HG03039 (cell line): ENCODE measurements around the gene RPL19.
A peak's percentile ranks its signal among the peaks of the same experiment; 100 is the strongest.
"Not testable (repeated sequence)": the region's sequence is repeated elsewhere in the genome, so short reads cannot be mapped to it uniquely, and the experiment has no call there.

Experiments used
- ATAC-seq: cut with Tn5 transposase; IDR thresholded peaks from one replicate; pipeline ENCODE4 v1.9.1; 2021; ENCODE audit warnings: mild to moderate bottlenecking, moderate library complexity; ENCODE audit not compliant: unreplicated experiment

Gene RPL19

GRCh38 chr17:39200070-39200879 lies at the start of gene RPL19:
RPL19 (plus strand) TSS chr17:39200283; CDS start chr17:39200345, 62 bp downstream.
- ATAC-seq, result peak; percentile 45

DNA sequence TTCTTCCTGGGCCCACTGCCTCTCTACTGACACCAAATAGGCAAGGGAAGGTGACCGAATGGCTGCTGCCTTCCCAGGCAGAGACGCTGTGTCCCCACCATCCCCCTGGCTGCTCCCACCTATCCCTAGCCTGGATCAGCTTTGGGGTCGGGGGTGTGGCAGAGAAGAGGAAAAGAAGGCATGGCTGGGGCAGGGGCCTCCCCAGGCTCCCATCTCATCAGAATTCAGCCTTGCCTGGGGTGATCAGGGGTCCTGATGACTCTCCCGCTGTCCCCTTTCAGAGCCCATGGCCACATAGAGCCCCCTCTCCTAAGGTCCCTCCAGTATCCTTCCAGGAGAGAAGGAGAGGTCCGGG lies 49.3 kb upstream of the RPL19 start:
- ATAC-seq, result no peak

GRCh38 chr17:39151150-39151942 lies 48.7 kb upstream of the RPL19 start, which contains the start of gene PLXDC1:
PLXDC1 (minus strand) TSS chr17:39151637; CDS start chr17:39151437, 200 bp downstream.
- ATAC-seq, result no peak

DNA sequence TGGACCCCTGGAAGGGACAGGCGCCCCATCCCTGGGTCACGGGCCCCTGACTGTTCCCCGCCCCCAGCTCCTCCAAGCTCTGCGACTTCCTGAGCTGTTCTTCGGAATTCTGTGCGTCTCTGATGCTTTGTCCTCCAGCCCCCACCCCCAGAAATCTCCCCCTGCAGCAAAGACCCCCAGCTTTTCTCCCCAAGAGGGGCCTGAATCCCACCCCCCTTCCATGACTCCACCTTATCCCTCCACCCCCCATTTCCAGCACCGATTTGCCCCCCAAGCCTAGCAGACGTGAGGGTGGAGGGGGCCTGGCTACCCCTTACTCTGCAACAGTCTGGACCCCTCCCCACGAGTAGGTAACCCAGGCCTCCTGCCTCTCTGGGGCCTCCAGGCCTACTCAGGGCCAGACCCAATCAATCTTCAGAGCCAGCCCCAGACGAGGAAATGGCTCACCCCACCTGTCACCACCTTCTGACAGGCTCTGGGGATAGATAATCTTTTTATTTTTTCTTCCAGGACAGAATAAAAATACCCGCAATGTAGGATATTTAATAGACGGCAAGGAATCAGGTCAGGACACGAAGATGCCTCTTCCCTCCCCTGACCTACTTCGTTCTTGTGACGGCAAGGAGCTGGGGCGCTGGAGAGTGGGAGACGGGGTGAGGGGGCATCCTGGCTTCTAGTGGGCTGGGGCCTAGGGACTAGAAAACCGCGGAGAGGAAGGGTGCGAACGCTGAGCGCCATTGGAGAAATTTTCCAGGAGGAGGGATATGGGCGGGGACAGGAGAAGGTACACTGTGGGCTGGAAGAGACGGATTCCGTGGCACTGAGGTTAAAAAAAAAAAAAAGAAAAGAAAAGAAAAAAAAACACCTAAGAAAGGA lies 47.9 kb upstream of the RPL19 start:
- ATAC-seq, result no peak

GRCh38 chr17:39153599-39154051 lies 46.5 kb upstream of the RPL19 start:
- ATAC-seq, result peak; percentile 35

- ATAC-seq, result no peak
These were observed 44.4 kb upstream of the RPL19 start for GRCh38 chr17:39155654-39156053.

DNA sequence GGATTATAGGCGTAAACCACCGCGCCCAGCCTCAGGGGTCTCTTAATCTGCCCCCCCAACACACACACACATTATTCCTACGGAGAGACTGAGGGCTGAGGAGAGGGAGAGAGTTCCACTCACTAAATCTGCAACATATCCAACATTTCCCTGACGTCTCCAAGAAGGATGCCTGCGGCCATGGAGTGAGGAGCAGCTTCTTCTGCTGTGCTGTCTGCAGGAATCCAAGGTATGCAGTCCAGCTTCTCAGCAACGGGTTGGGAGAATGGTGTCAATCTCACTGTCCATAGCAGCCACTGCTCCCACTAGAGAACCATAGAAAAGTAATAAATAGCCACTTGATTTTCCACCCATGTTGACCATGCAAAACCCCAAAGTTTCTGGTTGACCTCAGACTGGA lies 43.6 kb upstream of the RPL19 start:
- no peak for ATAC-seq

GRCh38 chr17:39158623-39159022 lies 41.5 kb upstream of the RPL19 start:
- no peak for ATAC-seq

- ATAC-seq, result no peak
These were observed 38.1 kb upstream of the RPL19 start for GRCh38 chr17:39161962-39162361.

DNA sequence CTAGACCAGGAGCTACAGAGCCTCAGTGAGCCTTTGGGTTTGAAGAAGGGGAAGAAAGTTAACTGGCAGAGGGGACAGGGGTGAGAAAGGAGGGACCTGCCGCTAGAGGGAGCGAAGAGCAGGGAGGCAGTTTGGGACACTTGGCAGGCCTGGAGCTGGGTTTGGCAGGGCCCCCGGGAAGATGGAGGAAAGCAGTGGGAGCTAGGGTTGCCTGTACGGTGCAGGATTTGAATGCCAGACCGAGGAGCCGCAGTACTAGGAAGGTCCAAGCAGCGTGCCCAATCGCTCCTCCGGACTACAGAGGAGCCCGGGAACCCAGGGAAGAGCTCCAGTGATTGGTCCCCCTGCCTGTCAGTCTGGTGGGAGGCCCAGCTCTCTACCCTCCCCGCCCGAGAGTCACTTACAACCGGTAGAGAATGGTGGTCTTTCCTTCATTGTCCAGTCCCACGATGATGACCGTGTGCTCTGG lies 35.4 kb upstream of the RPL19 start:
- no peak for ATAC-seq

- no peak for ATAC-seq
These were observed 34.8 kb upstream of the RPL19 start for GRCh38 chr17:39165178-39165840.

DNA sequence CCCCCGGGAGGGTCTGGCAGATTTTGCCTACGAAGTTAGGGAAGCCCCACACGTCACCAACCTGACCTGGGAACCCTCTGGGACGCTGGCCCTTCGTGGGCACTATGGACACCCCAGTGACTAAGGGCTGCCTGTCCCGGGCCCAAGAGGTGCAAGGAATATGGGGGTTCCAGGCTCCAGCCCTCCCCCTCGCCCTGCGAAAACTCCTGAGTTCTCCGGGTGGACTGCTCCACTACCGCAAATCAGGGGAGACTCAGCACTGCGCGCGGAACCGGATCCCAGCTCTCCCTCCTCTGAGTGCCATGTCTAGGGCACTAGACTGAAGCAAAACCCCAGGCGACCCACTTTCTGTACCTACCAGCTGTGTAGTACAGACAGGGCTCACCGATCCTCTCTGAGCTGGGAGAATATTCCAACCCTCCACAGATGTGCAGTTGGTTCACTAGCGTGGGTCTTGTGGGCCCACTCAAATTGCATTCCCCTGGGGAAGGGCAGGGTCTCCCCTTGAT lies 34.2 kb upstream of the RPL19 start, which contains the start of gene ARL5C:
TSS of gene ARL5C (minus strand) at position 321 of the 509 bp plus-strand sequence. CDS start 401 bp downstream, outside the sequence.
- no peak for ATAC-seq

DNA sequence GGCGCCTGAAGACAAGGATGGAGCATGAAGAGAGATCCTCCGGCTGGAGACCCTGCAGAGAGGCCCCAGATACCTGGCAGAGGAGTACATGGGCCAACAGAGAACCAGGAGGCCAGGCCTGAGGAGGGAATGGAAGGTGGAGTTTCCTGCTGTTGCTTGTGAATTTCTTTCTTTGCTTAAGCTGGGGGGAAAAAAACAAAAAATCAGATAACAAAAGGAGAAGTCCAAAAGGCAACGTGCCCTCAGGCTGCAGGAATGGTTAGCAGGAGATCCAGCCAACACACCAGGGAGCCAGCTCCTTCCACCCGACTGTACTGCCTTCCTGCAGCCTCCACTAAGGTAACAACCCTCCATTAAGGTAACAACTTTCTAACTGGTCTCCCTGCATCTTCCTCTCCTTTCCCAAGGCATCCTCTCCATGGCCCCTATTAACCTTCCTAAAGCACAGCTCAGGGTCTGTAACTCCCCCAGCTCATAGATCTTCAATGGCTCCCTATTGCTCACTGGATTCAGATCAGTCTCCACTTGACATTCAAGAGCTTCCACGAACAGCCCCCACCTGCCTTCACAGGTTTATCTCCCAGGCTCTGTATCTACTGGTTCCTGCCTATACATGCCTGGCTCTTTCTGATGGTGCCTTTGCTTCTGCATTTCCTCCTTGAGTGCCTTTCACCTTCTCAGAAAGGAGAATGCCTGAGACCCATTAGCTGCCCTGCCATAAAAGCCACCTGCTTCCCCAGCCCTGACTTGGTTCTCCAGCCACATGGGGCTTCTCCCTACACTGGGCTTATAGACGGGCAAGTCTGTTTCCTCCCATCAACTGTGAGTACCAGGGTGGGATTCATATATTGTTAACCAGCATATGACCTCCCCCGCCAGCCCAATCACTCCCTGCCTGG lies 33.4 kb upstream of the RPL19 start:
- ATAC-seq, result no peak

DNA sequence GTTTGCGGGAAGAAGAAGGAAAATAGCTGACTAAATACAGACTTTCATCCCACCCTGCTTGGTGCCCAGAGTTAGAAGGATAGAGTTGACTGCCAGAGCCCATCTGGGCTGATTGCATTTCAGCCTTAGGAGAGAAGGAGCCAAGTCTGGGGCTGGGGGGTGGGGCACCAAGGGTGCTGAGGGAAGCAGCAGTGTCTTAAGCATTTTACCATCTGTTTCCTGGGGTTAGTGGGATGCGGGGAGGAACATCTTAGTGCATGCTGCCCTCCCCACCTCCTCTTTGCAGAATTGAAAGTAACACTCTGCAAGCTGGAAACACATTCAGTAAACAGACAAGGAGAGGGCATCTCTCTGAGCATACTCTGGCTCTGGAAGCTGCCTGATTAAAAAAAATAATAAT lies 32.6 kb upstream of the RPL19 start:
- no peak for ATAC-seq

DNA sequence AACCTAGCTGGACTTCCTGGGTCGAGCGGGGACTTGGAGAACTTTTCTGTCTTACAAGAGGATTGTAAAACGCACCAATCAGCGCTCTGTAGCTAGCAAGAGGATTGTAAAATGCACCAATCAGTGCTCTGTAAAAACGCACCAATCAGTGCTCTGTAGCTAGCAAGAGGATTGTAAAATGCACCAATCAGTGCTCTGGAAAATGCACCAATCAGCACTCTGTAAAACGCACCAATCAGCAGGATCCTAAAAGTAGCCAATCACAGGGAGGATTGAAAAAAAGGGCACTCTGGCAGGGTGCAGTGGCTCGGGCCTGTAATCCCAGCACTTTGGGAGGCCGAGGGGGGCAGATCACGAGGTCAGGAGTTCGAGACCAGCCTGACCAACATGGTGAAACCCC lies 31.6 kb upstream of the RPL19 start:
- not testable (repeated sequence) for ATAC-seq

- ATAC-seq, result no peak
These were observed 31.0 kb upstream of the RPL19 start for GRCh38 chr17:39169101-39169500.

- no peak for ATAC-seq
These were observed 30.6 kb upstream of the RPL19 start for GRCh38 chr17:39169518-39169917.

GRCh38 chr17:39170109-39170508 lies 30.0 kb upstream of the RPL19 start:
- ATAC-seq, result no peak

DNA sequence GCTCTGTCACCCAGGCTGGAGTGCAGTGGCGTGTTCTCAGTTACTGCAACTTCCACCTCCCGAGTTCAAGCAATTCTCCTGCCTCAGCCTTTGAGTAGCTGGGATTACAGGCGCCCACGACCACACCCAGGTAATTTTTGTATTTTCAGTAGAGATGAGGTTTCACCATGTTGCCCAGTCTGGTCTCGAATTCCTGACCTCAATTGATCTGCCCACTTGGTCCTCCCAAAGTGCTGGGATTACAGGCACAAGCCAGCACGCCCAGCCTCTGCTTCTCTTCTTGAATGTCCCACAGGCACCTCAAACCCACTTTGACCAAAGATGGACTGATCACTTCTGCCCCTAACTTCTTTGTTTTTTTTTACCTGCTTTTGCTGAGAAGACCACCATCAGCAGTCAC lies 29.5 kb upstream of the RPL19 start:
- ATAC-seq, result no peak
